HG03103 (cell line): ENCODE results near the gene MAP3K4.

Source experiments
- ATAC-seq: cut with Tn5 transposase; IDR thresholded peaks from one replicate; pipeline ENCODE4 v1.9.1; 2021; ENCODE audit warnings: low read depth; ENCODE audit not compliant: unreplicated experiment

MAP3K4 gene, protein sequence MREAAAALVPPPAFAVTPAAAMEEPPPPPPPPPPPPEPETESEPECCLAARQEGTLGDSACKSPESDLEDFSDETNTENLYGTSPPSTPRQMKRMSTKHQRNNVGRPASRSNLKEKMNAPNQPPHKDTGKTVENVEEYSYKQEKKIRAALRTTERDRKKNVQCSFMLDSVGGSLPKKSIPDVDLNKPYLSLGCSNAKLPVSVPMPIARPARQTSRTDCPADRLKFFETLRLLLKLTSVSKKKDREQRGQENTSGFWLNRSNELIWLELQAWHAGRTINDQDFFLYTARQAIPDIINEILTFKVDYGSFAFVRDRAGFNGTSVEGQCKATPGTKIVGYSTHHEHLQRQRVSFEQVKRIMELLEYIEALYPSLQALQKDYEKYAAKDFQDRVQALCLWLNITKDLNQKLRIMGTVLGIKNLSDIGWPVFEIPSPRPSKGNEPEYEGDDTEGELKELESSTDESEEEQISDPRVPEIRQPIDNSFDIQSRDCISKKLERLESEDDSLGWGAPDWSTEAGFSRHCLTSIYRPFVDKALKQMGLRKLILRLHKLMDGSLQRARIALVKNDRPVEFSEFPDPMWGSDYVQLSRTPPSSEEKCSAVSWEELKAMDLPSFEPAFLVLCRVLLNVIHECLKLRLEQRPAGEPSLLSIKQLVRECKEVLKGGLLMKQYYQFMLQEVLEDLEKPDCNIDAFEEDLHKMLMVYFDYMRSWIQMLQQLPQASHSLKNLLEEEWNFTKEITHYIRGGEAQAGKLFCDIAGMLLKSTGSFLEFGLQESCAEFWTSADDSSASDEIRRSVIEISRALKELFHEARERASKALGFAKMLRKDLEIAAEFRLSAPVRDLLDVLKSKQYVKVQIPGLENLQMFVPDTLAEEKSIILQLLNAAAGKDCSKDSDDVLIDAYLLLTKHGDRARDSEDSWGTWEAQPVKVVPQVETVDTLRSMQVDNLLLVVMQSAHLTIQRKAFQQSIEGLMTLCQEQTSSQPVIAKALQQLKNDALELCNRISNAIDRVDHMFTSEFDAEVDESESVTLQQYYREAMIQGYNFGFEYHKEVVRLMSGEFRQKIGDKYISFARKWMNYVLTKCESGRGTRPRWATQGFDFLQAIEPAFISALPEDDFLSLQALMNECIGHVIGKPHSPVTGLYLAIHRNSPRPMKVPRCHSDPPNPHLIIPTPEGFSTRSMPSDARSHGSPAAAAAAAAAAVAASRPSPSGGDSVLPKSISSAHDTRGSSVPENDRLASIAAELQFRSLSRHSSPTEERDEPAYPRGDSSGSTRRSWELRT (N-terminal part only)

GRCh38 chr6:160991406-160992060 is at the start of gene MAP3K4:
Gene MAP3K4, plus strand, starts transcription at chr6:160991769. Its CDS starts 163 bp downstream, at chr6:160991932.
- ATAC-seq, result peak; percentile 68

GRCh38 chr6:160943997-160944396 is 47.6 kb upstream of the MAP3K4 start:
- ATAC-seq, result no peak

DNA sequence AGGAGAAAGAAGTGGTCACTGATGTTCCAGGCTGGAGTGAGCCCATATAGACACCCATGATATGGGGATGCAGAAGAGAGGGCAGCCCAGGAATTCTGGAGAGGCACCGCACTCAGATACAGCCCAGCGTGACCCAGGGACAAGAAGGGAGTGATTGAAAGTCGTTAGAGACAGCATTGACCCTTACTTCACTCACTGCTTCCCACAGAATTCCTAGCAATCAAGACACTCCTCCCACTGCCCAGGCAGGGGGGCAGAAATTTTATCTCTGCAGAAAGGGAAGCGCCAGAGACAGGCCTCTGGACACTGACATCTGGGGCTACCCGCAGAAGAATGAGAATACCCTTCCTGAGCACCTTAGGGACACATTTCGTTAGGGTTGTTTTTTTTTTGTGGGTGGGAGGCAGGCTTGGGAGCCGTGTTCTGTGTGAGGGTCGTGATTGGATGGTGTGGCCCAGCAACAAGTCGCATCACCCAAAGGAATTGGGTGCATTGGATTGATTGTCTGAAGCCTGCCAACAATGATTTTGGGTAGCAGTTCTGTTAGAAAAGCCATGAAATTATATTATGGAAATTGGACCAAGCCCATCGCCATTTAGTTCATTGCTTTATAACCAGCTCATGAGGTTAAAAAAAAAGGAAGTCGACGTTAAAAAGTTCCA is 45.9 kb upstream of the MAP3K4 start:
- no peak for ATAC-seq

DNA sequence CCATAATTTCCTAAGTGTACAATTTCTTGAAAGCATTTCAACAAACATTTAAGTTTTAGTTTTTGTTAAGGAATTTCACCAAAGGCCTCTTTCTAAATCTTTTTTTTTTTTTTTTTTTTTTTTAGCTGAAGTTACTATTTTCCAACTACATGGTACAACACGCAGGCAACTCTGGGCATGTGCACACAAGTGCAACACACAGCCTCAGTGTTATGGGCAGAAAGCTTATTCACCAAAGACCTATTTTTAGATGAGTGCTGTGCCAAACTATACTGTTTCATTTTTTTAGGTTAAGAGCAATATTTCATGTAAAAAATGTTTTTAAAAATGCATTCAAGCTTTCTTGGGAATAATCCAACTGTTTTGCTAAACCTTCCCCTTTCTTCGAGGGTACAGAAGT is 42.0 kb upstream of the MAP3K4 start:
- ATAC-seq, result no peak

DNA sequence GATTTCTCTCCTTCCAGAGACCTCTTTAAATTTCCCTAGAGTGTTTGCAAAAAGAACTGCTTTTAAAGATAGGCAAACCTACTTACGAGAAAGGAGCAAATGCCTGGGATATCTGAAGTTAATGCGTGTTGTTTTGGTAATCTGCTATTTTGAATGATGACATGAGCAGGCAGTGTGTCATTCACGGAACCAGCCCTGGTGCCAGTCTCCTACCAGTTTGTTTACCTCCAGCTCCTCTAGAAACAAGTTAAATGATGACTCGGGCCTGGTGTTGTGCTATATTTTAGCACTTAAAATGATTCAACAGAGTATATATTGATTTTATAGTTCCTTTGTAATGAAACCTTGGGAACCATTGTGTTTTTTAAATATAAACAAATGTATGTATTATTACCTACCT is 41.1 kb upstream of the MAP3K4 start:
- ATAC-seq, result no peak

DNA sequence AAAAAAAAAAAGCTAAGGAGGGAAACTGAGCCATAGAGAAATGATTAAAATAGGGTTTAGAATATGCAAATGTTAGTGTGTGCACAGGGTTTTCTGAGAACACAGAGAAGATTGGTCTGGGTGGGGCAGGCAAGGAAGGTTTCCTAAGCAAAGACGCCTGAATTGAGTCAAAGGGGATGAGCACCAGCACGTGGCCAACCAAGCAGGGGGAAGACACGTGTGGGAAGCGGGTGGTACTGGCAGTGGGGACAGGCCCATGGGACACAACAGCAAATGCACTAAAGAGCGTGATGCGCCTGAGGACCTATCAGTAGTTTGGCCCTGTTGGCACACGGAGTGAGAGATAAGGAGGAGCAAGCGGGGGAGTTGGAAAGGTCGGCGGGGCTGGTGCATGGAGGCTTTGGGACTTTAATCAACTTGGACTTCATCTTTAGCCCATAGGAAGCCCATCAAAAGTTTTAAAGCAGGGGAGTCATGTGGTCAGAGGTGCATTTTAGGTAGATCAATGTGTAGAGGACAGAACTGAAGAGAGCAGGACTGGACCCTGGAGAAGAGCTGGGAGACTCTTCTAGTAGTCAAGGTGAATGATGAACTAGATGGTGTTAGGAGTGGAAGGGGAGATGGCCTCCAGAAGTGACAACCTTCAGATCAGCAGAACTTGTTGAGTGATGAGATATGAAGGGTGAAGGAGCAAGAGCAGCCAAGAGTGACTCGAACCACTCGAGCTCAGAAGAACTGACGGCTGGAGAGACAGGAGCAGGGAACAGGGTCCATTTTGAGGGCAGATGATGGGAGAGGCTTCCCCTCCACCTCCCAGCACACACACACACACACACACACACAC is 40.2 kb upstream of the MAP3K4 start:
- no peak for ATAC-seq

- ATAC-seq, result no peak
Measured at GRCh38 chr6:160952633-160953281, 38.8 kb upstream of the MAP3K4 start.

DNA sequence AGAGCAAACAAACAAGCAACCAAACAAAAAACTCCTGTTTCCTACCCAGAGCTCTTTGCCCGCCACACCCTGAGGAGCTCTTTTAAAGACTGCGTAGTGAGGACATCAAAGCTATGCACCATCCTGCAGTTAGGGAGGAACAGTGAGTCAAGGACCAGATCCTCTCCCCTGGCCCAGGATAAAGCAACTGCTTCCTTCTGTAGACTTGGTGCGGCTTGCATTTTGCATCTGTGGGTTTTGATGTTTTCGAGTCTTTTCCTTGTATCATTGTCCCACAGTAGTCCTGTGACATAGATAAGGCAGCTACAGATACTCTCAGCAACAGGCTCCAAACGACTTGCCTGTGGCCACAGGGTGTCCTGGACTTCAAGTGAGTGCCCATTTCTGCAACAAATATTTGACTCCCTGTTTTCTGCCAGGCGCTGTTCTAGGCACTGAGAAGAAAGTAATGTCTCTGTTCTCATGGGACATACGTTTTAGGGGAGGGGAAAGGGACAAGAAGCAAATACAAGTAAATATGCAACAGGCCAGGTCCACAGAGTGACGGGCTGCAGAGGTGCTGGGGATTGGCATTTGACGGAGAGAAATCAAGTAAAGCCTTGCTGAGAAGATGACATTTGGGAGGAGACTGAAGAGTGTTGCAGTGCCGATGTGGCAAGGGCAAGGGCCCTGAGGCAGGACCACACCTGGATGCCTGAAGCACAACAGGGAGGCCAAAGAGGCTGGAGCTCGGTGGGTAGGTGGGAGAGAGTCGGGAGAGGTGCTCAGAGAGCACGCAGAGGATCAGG is 35.9 kb upstream of the MAP3K4 start:
- no peak for ATAC-seq

- no peak for ATAC-seq
Measured at GRCh38 chr6:160956300-160957035, 35.1 kb upstream of the MAP3K4 start.

- no peak for ATAC-seq
Measured at GRCh38 chr6:160959726-160960435, 31.7 kb upstream of the MAP3K4 start.

GRCh38 chr6:160960839-160961238 is 30.7 kb upstream of the MAP3K4 start:
- no peak for ATAC-seq

DNA sequence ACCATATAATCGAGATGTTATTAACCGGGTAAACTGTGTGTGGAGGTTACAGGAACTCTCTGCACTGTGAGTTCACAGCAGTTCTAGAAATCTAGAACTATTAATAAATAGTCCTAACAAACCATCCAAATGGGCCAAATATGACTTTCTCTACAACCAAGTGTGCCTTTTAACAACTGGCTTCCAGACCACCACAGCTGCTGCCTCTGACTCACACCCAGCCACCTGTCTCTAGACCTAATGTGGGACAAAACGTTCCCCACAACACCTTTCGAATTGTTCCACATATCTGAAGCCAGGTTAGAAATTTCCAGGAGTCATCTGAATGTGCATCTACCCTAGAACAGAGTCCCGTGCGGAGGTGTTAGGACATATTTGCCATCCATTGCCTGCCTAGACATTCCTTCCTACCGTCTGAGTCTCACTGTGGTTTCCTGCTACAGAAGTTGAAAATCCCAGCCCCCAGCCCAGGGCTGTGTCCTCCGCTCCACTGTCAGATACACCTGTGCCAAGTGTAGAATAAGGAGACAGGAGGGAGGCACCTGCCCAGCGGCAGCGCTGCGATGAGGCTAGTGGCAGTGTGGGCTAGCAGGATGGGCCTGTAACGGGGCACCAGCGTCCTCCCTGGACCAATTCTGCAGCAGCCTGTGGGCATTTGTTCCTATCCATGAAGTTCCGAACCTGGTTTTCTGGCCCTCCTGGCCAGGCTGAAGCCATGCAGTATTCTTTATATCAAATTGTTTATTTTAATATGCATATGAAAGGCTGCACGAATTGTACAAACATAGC is 28.5 kb upstream of the MAP3K4 start:
- no peak for ATAC-seq

GRCh38 chr6:160963651-160964050 is 27.9 kb upstream of the MAP3K4 start:
- ATAC-seq, result no peak

DNA sequence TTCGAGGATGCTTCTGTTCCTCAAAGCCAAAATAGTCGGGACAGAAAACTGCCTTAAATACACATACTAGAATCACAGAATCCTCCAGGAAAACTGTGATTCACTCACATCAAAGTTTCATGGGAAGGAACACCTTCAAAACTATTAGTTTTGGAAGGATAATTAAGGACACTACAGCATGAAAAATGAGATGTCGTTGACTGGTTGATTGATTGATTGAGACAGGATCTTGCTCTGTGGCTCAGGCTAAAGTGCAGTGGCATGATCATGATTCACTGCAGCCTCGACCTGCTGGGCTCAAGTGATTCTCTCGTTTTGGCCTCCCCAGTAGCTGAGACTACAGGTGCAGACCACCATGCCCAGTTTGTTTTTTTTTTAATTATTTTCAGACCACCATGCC is 25.7 kb upstream of the MAP3K4 start:
- no peak for ATAC-seq

GRCh38 chr6:160966493-160967229 is 24.9 kb upstream of the MAP3K4 start:
- ATAC-seq, result no peak
